Measurements from ENCODE around the gene SPRN. TPM values are rescaled to one million over a fixed set of nuclear protein-coding genes. Genes with fewer than 3 reads are reported as not detected.
A peak's percentile ranks its signal among the peaks of the same experiment; 100 is the strongest.
"Not testable (repeated sequence)": the region's sequence is repeated elsewhere in the genome, so short reads cannot be mapped to it uniquely, and the experiment has no call there.

The SPRN gene
- total RNA-seq, 1 donor = 0.18 TPM

DNA sequence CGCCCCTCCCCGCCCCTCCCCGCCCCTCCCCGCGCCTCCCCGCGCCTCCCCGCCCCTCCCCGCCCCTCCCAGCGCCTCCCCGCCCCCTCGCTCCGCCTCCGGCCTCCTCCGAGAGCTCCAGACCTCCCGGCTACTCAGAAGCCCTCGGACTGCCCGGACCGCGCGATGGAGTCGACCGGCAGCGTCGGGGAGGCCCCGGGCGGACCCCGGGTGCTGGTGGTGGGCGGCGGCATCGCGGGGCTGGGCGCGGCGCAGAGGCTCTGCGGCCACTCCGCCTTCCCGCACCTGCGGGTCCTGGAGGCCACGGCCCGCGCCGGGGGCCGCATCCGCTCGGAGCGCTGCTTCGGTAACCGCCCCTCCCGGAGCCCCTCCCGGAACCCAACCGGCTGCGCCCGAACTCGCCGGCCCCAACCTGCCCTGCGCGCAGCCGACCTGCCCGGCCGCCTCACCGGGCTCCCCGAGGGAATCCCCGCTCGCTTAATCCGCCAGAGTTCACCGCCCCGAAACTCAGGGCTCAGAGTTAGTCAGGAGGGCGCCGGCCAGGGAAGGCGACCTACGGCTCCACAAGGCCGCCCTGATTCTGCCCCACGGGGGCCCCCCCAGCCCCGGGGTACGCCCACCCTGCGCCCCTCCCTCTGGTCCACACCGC is 45.1 kb downstream of the SPRN start, which contains the start of gene PAOX:
Gene PAOX, plus strand, starts transcription at position 111 of the 649 bp plus-strand sequence. Its CDS starts 55 bp downstream, at position 166.
- peak within 1 kb of the TSS; percentile 74 for H3K4me3 ChIP-seq (ENCODE audit: low read depth, low read length)
- peak; percentile 56 for DNase-seq (ENCODE audit: low read depth)
- TF ChIP-seq, protein P1, sequence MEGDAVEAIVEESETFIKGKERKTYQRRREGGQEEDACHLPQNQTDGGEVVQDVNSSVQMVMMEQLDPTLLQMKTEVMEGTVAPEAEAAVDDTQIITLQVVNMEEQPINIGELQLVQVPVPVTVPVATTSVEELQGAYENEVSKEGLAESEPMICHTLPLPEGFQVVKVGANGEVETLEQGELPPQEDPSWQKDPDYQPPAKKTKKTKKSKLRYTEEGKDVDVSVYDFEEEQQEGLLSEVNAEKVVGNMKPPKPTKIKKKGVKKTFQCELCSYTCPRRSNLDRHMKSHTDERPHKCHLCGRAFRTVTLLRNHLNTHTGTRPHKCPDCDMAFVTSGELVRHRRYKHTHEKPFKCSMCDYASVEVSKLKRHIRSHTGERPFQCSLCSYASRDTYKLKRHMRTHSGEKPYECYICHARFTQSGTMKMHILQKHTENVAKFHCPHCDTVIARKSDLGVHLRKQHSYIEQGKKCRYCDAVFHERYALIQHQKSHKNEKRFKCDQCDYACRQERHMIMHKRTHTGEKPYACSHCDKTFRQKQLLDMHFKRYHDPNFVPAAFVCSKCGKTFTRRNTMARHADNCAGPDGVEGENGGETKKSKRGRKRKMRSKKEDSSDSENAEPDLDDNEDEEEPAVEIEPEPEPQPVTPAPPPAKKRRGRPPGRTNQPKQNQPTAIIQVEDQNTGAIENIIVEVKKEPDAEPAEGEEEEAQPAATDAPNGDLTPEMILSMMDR (IDR thresholded peaks at IDR 0.05; ENCODE audit: insufficient read depth, low read length) = no peak

DNA sequence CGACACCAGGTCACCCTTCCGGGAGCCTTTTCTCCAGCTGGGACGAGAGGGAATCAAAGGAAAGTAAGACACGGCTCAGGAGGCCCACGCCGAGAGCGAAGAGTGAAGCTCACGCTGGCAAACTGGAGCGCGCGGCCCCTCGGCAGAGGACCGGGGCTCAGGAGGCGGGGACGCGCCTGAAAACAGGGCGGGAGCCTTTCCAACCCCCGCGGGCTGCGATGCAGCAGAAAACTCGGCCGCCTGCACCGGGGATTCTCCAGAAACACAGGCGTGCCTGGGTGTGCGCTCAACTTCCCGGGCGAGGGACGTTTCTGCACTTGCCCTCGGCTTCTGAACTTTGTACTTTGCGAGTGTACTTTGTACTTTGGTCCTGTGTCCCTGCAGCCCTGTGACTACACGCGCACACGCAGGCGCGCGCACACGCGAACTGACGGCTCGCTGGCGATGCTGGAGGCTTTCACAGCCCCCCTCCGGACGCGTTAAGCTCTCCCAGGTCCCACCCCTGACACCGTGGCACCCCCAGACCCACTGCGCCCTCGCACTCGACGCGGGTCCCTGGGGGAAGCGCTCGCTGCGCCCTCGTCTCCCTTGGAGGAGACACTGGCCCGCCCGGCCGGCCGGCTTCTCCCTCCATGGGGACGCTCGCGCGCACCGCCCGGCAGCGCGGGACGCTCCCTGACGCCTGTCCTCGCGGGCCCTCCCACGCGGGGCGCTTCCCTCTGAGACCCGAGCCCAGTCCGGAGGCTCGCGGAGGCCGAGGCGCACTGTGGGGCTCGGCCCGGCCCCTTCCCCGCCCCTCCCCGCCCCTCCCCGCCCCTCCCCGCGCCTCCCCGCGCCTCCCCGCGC is 46.0 kb downstream of the SPRN start:
- TF ChIP-seq, protein P1 (IDR thresholded peaks at IDR 0.05; ENCODE audit: insufficient read depth, low read length) = no peak
- DNase-seq (ENCODE audit: low read depth) = peak; percentile 35
- H3K4me3 ChIP-seq (ENCODE audit: low read depth, low read length) = peak overlapping the region; percentile 74

DNA sequence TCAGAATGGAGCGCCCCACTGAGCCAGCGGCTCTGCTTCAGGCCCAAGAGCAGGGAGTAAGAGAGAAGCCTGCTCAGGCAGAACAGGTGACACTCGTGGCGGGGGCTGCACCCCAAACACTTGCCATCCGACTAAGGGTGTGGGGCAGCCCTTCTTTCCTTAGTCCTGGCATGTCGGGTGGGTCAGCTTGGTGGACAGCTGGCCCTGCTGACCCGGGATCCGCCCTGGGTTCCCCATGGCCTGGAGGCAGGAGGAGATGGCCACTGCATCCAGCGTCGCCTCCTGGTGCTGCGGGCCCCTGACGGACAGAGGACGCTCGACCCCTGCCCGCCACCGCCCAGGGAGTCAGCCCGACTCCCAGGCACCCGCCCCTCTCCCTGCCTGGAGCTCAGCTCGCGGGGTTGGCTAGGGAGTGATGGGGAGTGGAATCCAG is 46.6 kb downstream of the SPRN start:
- peak overlapping the region; percentile 74 for H3K4me3 ChIP-seq (ENCODE audit: low read depth, low read length)
- DNase-seq (ENCODE audit: low read depth) = no peak
- TF ChIP-seq, protein P1 (IDR thresholded peaks at IDR 0.05; ENCODE audit: insufficient read depth, low read length) = no peak

DNA sequence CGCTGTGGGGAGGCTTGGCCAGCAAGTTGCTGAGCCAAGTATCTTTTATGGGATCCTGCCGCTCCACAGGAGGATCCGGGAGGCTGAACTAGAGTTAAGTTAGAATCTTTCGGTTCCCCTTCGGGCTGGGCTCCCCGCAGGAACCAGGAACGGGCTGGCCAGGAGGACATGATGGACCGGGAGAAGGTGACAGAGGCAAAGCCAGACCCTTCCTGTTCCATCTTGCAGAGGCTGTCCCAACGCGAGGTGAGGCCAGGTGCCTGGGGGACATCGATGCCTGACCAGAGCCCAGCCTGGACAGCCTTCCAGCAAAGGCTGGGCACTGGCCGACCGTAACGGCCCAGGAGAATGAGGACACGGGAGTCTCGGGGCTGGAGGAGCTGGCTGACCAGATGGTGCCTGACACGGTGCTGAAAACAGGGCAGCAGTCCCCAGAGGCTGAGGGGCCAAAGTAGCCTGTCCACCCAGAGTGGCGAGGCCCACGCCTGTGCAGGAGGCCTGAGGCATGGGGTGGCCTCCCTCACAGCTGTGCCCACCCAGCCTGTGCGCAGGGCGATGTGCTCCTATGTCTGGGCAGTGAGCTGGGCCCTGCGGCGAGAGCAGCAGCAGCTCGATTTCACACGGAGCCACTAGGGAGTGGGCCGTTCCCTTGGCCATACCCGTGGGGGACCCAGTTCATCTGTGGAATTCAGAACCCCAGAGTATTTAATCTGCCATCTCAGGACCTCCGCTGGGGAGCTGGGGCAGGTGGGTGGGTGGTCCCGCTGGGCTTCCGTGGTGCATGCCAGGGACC is 47.2 kb downstream of the SPRN start:
- DNase-seq (ENCODE audit: low read depth) = no peak
- TF ChIP-seq, protein P1 (IDR thresholded peaks at IDR 0.05; ENCODE audit: insufficient read depth, low read length) = no peak
- H3K4me3 ChIP-seq (ENCODE audit: low read depth, low read length) = no peak overlapping the region

DNA sequence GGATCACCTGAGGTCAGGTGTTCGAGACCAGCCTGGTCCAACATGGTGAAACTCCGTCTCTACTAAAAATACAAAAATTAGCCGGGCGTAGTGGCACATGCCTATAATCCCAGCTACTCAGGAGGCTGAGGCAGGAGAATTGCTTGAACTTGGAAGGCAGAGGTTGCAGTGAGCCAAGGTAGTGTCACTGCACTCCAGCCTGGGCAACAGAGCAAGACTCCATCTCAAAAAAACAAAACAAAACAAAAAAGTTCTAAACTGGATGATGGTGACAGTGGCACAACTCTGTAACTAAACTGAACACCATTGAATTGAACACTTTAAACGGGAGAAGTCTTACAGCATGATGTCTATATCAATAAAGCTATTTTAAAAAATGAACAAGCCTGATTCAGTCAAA is 48.2 kb downstream of the SPRN start:
- DNase-seq (ENCODE audit: low read depth); H3K4me3 ChIP-seq (ENCODE audit: low read depth, low read length): not testable (repeated sequence)

DNA sequence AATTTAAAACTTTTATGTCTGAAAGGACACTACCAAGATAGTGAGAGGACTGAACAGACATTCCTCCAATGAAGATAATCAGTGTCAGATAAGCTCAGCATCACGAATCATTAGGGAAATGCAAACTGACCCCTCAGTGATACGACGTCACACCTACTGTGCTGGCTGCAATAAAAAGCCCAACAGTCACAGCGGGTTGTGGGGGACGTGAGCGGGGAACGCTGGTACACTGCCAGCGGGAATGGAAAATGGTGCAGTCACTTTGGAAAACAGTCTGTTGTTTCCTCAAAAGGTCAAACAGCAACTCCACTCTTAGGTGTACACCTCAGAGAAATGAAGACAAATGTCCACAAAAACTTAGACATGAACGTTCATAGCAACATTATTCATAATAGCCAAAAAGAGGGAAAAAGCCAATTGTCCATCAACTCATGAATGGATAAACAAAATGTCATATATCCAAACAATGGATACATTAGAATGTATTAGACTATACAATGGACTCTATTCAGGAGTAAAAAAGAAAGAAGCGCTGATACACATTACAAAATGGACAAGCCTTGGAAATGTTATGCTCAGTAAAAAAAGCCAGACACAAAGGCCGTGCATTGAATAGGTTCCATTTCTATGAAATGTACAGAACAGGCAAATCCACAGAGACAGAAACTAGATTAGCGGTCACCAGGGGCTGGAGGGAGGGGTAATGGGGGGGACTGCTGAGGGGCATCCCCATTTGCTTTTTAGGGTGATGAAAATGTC is 48.9 kb downstream of the SPRN start:
- TF ChIP-seq, protein P1 (IDR thresholded peaks at IDR 0.05; ENCODE audit: insufficient read depth, low read length) = no peak
- DNase-seq (ENCODE audit: low read depth) = no peak
- H3K4me3 ChIP-seq (ENCODE audit: low read depth, low read length) = no peak overlapping the region

Measured in fibroblast of the aortic adventitia (primary cell).